H1 (cell line): ENCODE data around the gene KLHL10. TPM values are rescaled to one million over a fixed set of nuclear protein-coding genes. Genes with fewer than 3 reads are reported as not detected.

Experiments used
- CTCF ChIP-seq, 3 experiments: IDR thresholded peaks; 1 replicate in 2 of 3; 2 replicates in 1 of 3; pipeline versions ENCODE4 v1.5.1 to v1.6.1; 2011; ENCODE audit warnings: low read length in 3 of 3, mild to moderate bottlenecking in 3 of 3, inconsistent platforms in 2 of 3, low read depth in 1 of 3, moderate library complexity in 1 of 3; ENCODE audit not compliant: insufficient read depth in 1 of 3; ENCODE audit errors: control extremely low read depth in 1 of 3
- JUN ChIP-seq: IDR thresholded peaks from 2 replicates; pipeline ENCODE4 v1.6.1; 2011; ENCODE audit warnings: low read depth, mild to moderate bottlenecking, improper control_type of control experiment, low read length
- RAD21 ChIP-seq, 2 experiments: IDR thresholded peaks in 1 of 2; conservative IDR thresholded peaks in 1 of 2; 2 replicates each; pipeline ENCODE4 v1.6.1; 2011; ENCODE audit warnings: low read depth in 2 of 2, low read length in 2 of 2, improper control_type of control experiment in 1 of 2, inconsistent platforms in 1 of 2, mild to moderate bottlenecking in 1 of 2, moderate library complexity in 1 of 2
- SP1 ChIP-seq: IDR thresholded peaks from 2 replicates; pipeline ENCODE4 v1.6.1; 2011; ENCODE audit warnings: low read depth, low read length
- TCF12 ChIP-seq: IDR thresholded peaks from 2 replicates; pipeline ENCODE4 v1.6.1; 2011; ENCODE audit warnings: low read depth, mild to moderate bottlenecking, low read length
- TEAD4 ChIP-seq: IDR thresholded peaks from 2 replicates; pipeline ENCODE4 v1.6.1; 2012; ENCODE audit warnings: low read depth, low read length, inconsistent platforms, mixed read lengths
- polyA plus RNA-seq, 7 experiments: library from polyadenylated mRNA; depleted of rRNA in 3 of 7; stranded (reverse) in 5 of 7; unstranded in 2 of 7; fragments of >200 nt in 5 of 7; fragments of 200-250 nt in 2 of 7; gene quantifications; 1 replicate in 5 of 7; 2 replicates in 1 of 7; 4 replicates in 1 of 7; pipeline versions ENCODE4 v1.2.1 to v1.2.3, GENCODE V29; 2011 to 2013; ENCODE audit warnings: missing spikeins in 2 of 7, mixed read lengths in 2 of 7
- total RNA-seq: library from RNA; stranded (reverse); fragmentation: NEBNext Ultra II Directional; extraction: Animal tissue kit (Norgen Biotek cat#: 25700); gene quantifications from 2 replicates; pipeline ENCODE4 v1.2.1, GENCODE V29; 2021
- TF ChIP-seq, protein P1 (sequence below): fragments of 300-600 bp; sonication (generic); IDR thresholded peaks from 2 replicates; pipeline ENCODE4 v1.7.1; 2012; ENCODE audit warnings: low read length, moderate library complexity, mild to moderate bottlenecking, inconsistent platforms; ENCODE audit not compliant: insufficient replicate concordance

Gene KLHL10
- total and polyA plus RNA-seq, 2 of the 8 experiments (the other 6 are each of a cell fraction or from before 2014, with no cell fraction given), result 0.19 to 0.26 TPM

- TF ChIP-seq, protein P1, sequence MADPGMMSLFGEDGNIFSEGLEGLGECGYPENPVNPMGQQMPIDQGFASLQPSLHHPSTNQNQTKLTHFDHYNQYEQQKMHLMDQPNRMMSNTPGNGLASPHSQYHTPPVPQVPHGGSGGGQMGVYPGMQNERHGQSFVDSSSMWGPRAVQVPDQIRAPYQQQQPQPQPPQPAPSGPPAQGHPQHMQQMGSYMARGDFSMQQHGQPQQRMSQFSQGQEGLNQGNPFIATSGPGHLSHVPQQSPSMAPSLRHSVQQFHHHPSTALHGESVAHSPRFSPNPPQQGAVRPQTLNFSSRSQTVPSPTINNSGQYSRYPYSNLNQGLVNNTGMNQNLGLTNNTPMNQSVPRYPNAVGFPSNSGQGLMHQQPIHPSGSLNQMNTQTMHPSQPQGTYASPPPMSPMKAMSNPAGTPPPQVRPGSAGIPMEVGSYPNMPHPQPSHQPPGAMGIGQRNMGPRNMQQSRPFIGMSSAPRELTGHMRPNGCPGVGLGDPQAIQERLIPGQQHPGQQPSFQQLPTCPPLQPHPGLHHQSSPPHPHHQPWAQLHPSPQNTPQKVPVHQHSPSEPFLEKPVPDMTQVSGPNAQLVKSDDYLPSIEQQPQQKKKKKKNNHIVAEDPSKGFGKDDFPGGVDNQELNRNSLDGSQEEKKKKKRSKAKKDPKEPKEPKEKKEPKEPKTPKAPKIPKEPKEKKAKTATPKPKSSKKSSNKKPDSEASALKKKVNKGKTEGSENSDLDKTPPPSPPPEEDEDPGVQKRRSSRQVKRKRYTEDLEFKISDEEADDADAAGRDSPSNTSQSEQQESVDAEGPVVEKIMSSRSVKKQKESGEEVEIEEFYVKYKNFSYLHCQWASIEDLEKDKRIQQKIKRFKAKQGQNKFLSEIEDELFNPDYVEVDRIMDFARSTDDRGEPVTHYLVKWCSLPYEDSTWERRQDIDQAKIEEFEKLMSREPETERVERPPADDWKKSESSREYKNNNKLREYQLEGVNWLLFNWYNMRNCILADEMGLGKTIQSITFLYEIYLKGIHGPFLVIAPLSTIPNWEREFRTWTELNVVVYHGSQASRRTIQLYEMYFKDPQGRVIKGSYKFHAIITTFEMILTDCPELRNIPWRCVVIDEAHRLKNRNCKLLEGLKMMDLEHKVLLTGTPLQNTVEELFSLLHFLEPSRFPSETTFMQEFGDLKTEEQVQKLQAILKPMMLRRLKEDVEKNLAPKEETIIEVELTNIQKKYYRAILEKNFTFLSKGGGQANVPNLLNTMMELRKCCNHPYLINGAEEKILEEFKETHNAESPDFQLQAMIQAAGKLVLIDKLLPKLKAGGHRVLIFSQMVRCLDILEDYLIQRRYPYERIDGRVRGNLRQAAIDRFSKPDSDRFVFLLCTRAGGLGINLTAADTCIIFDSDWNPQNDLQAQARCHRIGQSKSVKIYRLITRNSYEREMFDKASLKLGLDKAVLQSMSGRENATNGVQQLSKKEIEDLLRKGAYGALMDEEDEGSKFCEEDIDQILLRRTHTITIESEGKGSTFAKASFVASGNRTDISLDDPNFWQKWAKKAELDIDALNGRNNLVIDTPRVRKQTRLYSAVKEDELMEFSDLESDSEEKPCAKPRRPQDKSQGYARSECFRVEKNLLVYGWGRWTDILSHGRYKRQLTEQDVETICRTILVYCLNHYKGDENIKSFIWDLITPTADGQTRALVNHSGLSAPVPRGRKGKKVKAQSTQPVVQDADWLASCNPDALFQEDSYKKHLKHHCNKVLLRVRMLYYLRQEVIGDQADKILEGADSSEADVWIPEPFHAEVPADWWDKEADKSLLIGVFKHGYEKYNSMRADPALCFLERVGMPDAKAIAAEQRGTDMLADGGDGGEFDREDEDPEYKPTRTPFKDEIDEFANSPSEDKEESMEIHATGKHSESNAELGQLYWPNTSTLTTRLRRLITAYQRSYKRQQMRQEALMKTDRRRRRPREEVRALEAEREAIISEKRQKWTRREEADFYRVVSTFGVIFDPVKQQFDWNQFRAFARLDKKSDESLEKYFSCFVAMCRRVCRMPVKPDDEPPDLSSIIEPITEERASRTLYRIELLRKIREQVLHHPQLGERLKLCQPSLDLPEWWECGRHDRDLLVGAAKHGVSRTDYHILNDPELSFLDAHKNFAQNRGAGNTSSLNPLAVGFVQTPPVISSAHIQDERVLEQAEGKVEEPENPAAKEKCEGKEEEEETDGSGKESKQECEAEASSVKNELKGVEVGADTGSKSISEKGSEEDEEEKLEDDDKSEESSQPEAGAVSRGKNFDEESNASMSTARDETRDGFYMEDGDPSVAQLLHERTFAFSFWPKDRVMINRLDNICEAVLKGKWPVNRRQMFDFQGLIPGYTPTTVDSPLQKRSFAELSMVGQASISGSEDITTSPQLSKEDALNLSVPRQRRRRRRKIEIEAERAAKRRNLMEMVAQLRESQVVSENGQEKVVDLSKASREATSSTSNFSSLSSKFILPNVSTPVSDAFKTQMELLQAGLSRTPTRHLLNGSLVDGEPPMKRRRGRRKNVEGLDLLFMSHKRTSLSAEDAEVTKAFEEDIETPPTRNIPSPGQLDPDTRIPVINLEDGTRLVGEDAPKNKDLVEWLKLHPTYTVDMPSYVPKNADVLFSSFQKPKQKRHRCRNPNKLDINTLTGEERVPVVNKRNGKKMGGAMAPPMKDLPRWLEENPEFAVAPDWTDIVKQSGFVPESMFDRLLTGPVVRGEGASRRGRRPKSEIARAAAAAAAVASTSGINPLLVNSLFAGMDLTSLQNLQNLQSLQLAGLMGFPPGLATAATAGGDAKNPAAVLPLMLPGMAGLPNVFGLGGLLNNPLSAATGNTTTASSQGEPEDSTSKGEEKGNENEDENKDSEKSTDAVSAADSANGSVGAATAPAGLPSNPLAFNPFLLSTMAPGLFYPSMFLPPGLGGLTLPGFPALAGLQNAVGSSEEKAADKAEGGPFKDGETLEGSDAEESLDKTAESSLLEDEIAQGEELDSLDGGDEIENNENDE, result no peak
- TF ChIP-seq SP1, result no peak
- no peak for TF ChIP-seq TCF12
- no peak for TF ChIP-seq JUN
- peak; percentile 60 to 83 (median 70) for TF ChIP-seq CTCF (IDR thresholded peaks at IDR 0.05; ENCODE audit: control extremely low read depth in 1 of 3, insufficient read depth in 1 of 3, low read depth in 1 of 3, low read length in 3 of 3)
- TF ChIP-seq RAD21 (IDR thresholded peaks at IDR 0.05 in 1 of 2, conservative IDR thresholded peaks at IDR 0.05 in 1 of 2; ENCODE audit: low read depth in 2 of 2, low read length in 2 of 2), result peak; percentile 47 to 59
- TF ChIP-seq TEAD4, result no peak
These were observed 25.9 kb upstream of the KLHL10 start, which contains the start of gene P3H4 (continued) for GRCh38 chr17:41811549-41812380.
